Lower lobe of right lung (tissue), 2 donors: ENCODE measurements around the gene C19orf33. TPM values are rescaled to one million over a fixed set of nuclear protein-coding genes. Genes with fewer than 3 reads are reported as not detected.

ENCODE experiments used
- ATAC-seq, 2 donors: fragments of 200-7000 bp; cut with Tn5 transposase; one replicate each; pipeline ENCODE4 v1.9.1; 2020 to 2022; ENCODE audit warnings: mild to moderate bottlenecking in 2 of 2, moderate library complexity in 2 of 2
- DNase-seq: peaks from one replicate; pipeline ENCODE4 v3.0.0-alpha.2; 2020
- H3K27ac ChIP-seq: fragments of 200-600 bp; one replicate; pipeline ENCODE4 v1.8.0; 2022
- H3K27me3 ChIP-seq: fragments of 200-600 bp; one replicate; pipeline ENCODE4 v1.8.0; 2022; ENCODE audit warnings: low read depth
- H3K36me3 ChIP-seq: fragments of 200-600 bp; one replicate; pipeline ENCODE4 v1.8.0; 2022; ENCODE audit warnings: mild to moderate bottlenecking
- H3K4me1 ChIP-seq: fragments of 200-600 bp; one replicate; pipeline ENCODE4 v1.8.0; 2022
- H3K4me3 ChIP-seq: fragments of 200-600 bp; one replicate; pipeline ENCODE4 v1.8.0; 2022; ENCODE audit warnings: mild to moderate bottlenecking
- H3K9me3 ChIP-seq: fragments of 200-600 bp; one replicate; pipeline ENCODE4 v1.8.0; 2022
- CTCF ChIP-seq: fragments of 200-600 bp; IDR thresholded peaks from one replicate; pipeline ENCODE4 v1.8.0; 2022; ENCODE audit warnings: antibody characterized with exemption, mild to moderate bottlenecking
- intact Hi-C: fragments of 100-400 bp; cut with DNase I; formaldehyde crosslinking; loops from one replicate; pipeline ENCODE4 v1.11.0; 2022
- total RNA-seq: library from RNA; stranded (reverse); fragmentation: NEBNext Ultra II Directional; extraction: Animal tissue kit (Norgen Biotek cat#: 25700); gene quantifications from one replicate; pipeline ENCODE4 v1.2.1, GENCODE V29; 2021
- donor health status: DM: no; HTN: yes; CAD: no; lungs with severe emphysema.

Gene C19orf33
- total RNA-seq, 1 donor from 2014 or later, result 35.6 TPM

GRCh38 chr19:38310986-38311385, 6.9 kb downstream of the C19orf33 start:
- intact Hi-C loops, result no loop called here
- ATAC-seq, result no peak
- no peak for DNase-seq
- H3K36me3 ChIP-seq, result peaks cover 28% of the 10 kb centered on the region
- no peaks in the 10 kb centered on the region for H3K27me3 ChIP-seq
- no peak for TF ChIP-seq CTCF
- no peak overlapping the region for H3K27ac ChIP-seq
- no peak overlapping the region for H3K4me3 ChIP-seq
- H3K4me1 ChIP-seq, result peaks cover 11% of the 10 kb centered on the region
- H3K9me3 ChIP-seq, result no peaks in the 10 kb centered on the region

- Histone ChIP-seq H3K4me1 (peaks cover 43% of the 10 kb centered on the region), H3K4me3 (peak within 1 kb of the TSS; percentile 76), H3K27ac (peak within 1 kb of the TSS; percentile 85), H3K27me3 (no peaks in the 10 kb centered on the region), H3K9me3 (no peaks in the 10 kb centered on the region), H3K36me3 (no peaks in the 10 kb centered on the region)
- ATAC-seq, result peak; percentile 96 to 97
- peak; percentile 98 for DNase-seq
- TF ChIP-seq CTCF, result no peak
- intact Hi-C loops, result no loop called here
Measured at GRCh38 chr19:38315657-38316476, 11.8 kb downstream of the C19orf33 start, which contains the start of gene YIF1B. Gene YIF1B (minus strand): TSS chr19:38315947. CDS start chr19:38315917, 30 bp downstream.

GRCh38 chr19:38316477-38317067, 12.5 kb downstream of the C19orf33 start:
- ATAC-seq, result peak in 1 of 2 donors; percentile 5
- H3K36me3 ChIP-seq, result no peaks in the 10 kb centered on the region
- no peak for DNase-seq
- peak overlapping the region; percentile 85 for H3K27ac ChIP-seq
- intact Hi-C loops, result no loop called here
- H3K4me1 ChIP-seq, result peaks cover 50% of the 10 kb centered on the region
- peak overlapping the region; percentile 76 for H3K4me3 ChIP-seq
- no peaks in the 10 kb centered on the region for H3K27me3 ChIP-seq
- H3K9me3 ChIP-seq, result no peaks in the 10 kb centered on the region
- no peak for TF ChIP-seq CTCF

- Histone ChIP-seq H3K27ac (peak overlapping the region; percentile 85), H3K36me3 (no peaks in the 10 kb centered on the region), H3K4me1 (peaks cover 56% of the 10 kb centered on the region), H3K27me3 (no peaks in the 10 kb centered on the region), H3K4me3 (peak overlapping the region; percentile 76), H3K9me3 (no peaks in the 10 kb centered on the region)
- ATAC-seq (no peak), DNase-seq (no peak)
- TF ChIP-seq CTCF, result no peak
- intact Hi-C loops, result no loop called here
Measured at GRCh38 chr19:38317104-38317612, 13.1 kb downstream of the C19orf33 start.

- Histone ChIP-seq H3K36me3 (no peaks in the 10 kb centered on the region), H3K4me1 (peaks cover 68% of the 10 kb centered on the region), H3K4me3 (peak overlapping the region; percentile 75), H3K27me3 (no peaks in the 10 kb centered on the region), H3K9me3 (no peaks in the 10 kb centered on the region), H3K27ac (peak overlapping the region; percentile 89)
- no peak for TF ChIP-seq CTCF
- intact Hi-C loops, result no loop called here
- no peak for DNase-seq
- ATAC-seq, result no peak
Measured at GRCh38 chr19:38318660-38319059, 14.6 kb downstream of the C19orf33 start.
